SK-N-SH treated with all-trans-retinoic acid at 6 μM for 48 hours (cell line): ENCODE results near the gene FRMD5.

Experiments
- ATAC-seq: fragments of 200-7000 bp; cut with Tn5 transposase; 3 replicates; pipeline ENCODE4 v1.9.1; 2020; ENCODE audit warnings: mild to moderate bottlenecking, moderate library complexity
- BACH2 ChIP-seq: fragments of 250-450 bp; sonication (Bioruptor Pico); IDR thresholded peaks from 2 replicates; pipeline ENCODE4 v1.9.0; 2021; ENCODE audit warnings: mild to moderate bottlenecking, borderline replicate concordance
- CSDC2 ChIP-seq: fragments of 250-450 bp; sonication (Bioruptor Pico); IDR thresholded peaks from 2 replicates; pipeline ENCODE4 v1.5.0; 2020; ENCODE audit warnings: mild to moderate bottlenecking, moderate library complexity
- CSRNP3 ChIP-seq: fragments of 250-450 bp; sonication (Bioruptor Pico); IDR thresholded peaks from 2 replicates; pipeline ENCODE4 v1.5.1; 2021; ENCODE audit warnings: mild to moderate bottlenecking, moderate library complexity
- ESRRG ChIP-seq: fragments of 250-450 bp; sonication (Bioruptor Pico); IDR thresholded peaks from 2 replicates; pipeline ENCODE4 v1.6.1; 2021; ENCODE audit warnings: mild to moderate bottlenecking
- GLIS3 ChIP-seq: fragments of 250-450 bp; sonication (Bioruptor Pico); IDR thresholded peaks from 2 replicates; pipeline ENCODE4 v1.5.0; 2020; ENCODE audit warnings: mild to moderate bottlenecking, moderate library complexity
- ISL1 ChIP-seq: fragments of 250-450 bp; sonication (Bioruptor Pico); IDR thresholded peaks from 2 replicates; pipeline ENCODE4 v2.1.2; 2022; ENCODE audit warnings: mild to moderate bottlenecking, moderate library complexity
- OSR1 ChIP-seq: fragments of 250-450 bp; sonication (Bioruptor Pico); IDR thresholded peaks from 2 replicates; pipeline ENCODE4 v1.8.0; 2022; ENCODE audit warnings: moderate library complexity, mild to moderate bottlenecking, inconsistent platforms
- PATZ1 ChIP-seq: fragments of 250-450 bp; sonication (Bioruptor Pico); IDR thresholded peaks from 2 replicates; pipeline ENCODE4 v1.8.0; 2020; ENCODE audit warnings: mild to moderate bottlenecking, moderate library complexity, borderline replicate concordance
- PPARA ChIP-seq: fragments of 250-450 bp; sonication (Bioruptor Pico); IDR thresholded peaks from 2 replicates; pipeline ENCODE4 v1.5.0; 2020; ENCODE audit warnings: mild to moderate bottlenecking, borderline replicate concordance
- RARB ChIP-seq: fragments of 250-450 bp; sonication (Bioruptor Pico); IDR thresholded peaks from 2 replicates; pipeline ENCODE4 v1.8.0; 2021; ENCODE audit warnings: mild to moderate bottlenecking, moderate library complexity
- SNAI2 ChIP-seq: fragments of 250-450 bp; sonication (Bioruptor Pico); IDR thresholded peaks from 2 replicates; pipeline ENCODE4 v1.5.0; 2020; ENCODE audit warnings: mild to moderate bottlenecking, moderate library complexity
- TCF4 ChIP-seq: fragments of 250-450 bp; sonication (Bioruptor Pico); IDR thresholded peaks from 2 replicates; pipeline ENCODE4 v1.8.0; 2021; ENCODE audit warnings: mild to moderate bottlenecking, moderate library complexity, borderline replicate concordance
- TOX ChIP-seq: fragments of 250-450 bp; sonication (Bioruptor Pico); IDR thresholded peaks from 2 replicates; pipeline ENCODE4 v1.8.0; 2021; ENCODE audit warnings: mild to moderate bottlenecking, moderate library complexity, borderline replicate concordance
- TSHZ2 ChIP-seq: fragments of 250-450 bp; sonication (Bioruptor Pico); IDR thresholded peaks from 2 replicates; pipeline ENCODE4 v1.5.0; 2020; ENCODE audit warnings: mild to moderate bottlenecking, moderate library complexity
- ZC3H10 ChIP-seq: fragments of 250-450 bp; sonication (Bioruptor Pico); IDR thresholded peaks from 2 replicates; pipeline ENCODE4 v1.5.1; 2021; ENCODE audit warnings: mild to moderate bottlenecking, moderate library complexity
- ZFP3 ChIP-seq: fragments of 250-450 bp; sonication (Bioruptor Pico); IDR thresholded peaks from 2 replicates; pipeline ENCODE4 v1.5.0; 2020; ENCODE audit warnings: mild to moderate bottlenecking, moderate library complexity
- ZFP30 ChIP-seq: fragments of 450-650 bp; formaldehyde crosslinking; IDR thresholded peaks from 2 replicates; pipeline ENCODE4 v1.5.0; 2022; ENCODE audit warnings: mild to moderate bottlenecking, moderate library complexity
- ZNF565 ChIP-seq: fragments of 450-650 bp; formaldehyde crosslinking; conservative IDR thresholded peaks from 2 replicates; pipeline ENCODE4 v1.5.0; 2020; ENCODE audit warnings: low read depth, mild to moderate bottlenecking, moderate library complexity
- ZNF70 ChIP-seq: fragments of 450-650 bp; formaldehyde crosslinking; IDR thresholded peaks from 2 replicates; pipeline ENCODE4 v1.5.0; 2020; ENCODE audit warnings: mild to moderate bottlenecking, moderate library complexity
- ZNF8 ChIP-seq: fragments of 450-650 bp; formaldehyde crosslinking; IDR thresholded peaks from 2 replicates; pipeline ENCODE4 v1.5.0; 2020; ENCODE audit warnings: mild to moderate bottlenecking, moderate library complexity
- TF ChIP-seq, protein P1 (sequence below): fragments of 250-450 bp; sonication (Bioruptor Pico); IDR thresholded peaks from 2 replicates; pipeline ENCODE4 v1.8.0; 2021; ENCODE audit warnings: low read depth, mild to moderate bottlenecking, moderate library complexity, borderline replicate concordance
- TF ChIP-seq, protein P2 (sequence below): fragments of 250-450 bp; sonication (Bioruptor Pico); IDR thresholded peaks from 2 replicates; pipeline ENCODE4 v1.5.1; 2020; ENCODE audit warnings: low read depth, mild to moderate bottlenecking, moderate library complexity

Gene FRMD5

DNA sequence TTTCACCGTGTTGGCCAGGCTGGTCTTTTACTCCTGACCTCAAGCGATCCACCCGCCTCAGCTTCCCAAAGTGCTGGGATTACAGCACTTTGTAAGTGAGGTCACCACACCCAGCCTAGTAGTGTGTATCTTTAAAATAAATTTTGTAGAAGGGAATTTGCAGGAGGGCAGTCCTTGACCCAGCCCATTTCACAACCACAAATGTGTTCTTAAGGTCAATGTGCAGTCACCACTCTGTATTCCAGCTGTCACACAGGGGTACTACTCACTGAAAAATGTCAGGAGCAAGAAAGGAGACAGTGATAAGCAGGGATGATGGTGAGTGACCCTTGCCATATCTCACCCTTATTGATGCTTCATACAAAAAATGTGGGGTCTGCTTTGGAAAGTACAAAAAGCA is 98.5 kb downstream of the FRMD5 start:
- TF ChIP-seq, protein P1, sequence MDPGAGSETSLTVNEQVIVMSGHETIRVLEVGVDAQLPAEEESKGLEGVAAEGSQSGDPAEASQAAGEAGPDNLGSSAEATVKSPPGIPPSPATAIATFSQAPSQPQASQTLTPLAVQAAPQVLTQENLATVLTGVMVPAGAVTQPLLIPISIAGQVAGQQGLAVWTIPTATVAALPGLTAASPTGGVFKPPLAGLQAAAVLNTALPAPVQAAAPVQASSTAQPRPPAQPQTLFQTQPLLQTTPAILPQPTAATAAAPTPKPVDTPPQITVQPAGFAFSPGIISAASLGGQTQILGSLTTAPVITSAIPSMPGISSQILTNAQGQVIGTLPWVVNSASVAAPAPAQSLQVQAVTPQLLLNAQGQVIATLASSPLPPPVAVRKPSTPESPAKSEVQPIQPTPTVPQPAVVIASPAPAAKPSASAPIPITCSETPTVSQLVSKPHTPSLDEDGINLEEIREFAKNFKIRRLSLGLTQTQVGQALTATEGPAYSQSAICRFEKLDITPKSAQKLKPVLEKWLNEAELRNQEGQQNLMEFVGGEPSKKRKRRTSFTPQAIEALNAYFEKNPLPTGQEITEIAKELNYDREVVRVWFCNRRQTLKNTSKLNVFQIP: no peak
- TF ChIP-seq ISL1 (CRISPR knock-in tag) (no peak), ZNF565 (CRISPR knock-in tag) (no peak), OSR1 (CRISPR knock-in tag) (no peak), RARB (CRISPR knock-in tag) (no peak), BACH2 (CRISPR knock-in tag) (no peak), ZFP30 (CRISPR knock-in tag) (no peak), CSDC2 (CRISPR knock-in tag) (no peak), SNAI2 (CRISPR knock-in tag) (no peak), ZNF70 (CRISPR knock-in tag) (no peak), CSRNP3 (CRISPR knock-in tag) (no peak), ZNF8 (no peak), PPARA (no peak), ESRRG (no peak), TCF4 (CRISPR knock-in tag) (no peak)
- no peak for ATAC-seq

DNA sequence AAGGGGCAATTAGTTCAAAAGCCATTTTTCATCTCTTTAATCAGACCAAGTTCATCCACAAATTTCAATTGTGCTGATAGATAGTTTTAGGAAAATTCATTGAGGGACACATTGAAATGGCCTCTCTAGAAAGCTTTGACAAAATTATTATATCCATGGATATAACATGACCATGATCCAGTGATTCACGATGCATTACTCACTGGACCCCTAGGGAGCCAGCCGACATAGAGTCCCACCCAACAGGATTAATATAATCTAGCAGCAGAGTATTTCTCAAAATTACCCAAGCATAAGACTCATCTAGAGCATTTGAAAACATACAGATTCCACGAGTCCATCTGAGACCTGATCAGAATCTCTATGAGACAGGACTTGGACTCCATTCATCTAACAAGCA is 100.3 kb downstream of the FRMD5 start:
- TF ChIP-seq, protein P1: no peak
- TF ChIP-seq, protein P2, sequence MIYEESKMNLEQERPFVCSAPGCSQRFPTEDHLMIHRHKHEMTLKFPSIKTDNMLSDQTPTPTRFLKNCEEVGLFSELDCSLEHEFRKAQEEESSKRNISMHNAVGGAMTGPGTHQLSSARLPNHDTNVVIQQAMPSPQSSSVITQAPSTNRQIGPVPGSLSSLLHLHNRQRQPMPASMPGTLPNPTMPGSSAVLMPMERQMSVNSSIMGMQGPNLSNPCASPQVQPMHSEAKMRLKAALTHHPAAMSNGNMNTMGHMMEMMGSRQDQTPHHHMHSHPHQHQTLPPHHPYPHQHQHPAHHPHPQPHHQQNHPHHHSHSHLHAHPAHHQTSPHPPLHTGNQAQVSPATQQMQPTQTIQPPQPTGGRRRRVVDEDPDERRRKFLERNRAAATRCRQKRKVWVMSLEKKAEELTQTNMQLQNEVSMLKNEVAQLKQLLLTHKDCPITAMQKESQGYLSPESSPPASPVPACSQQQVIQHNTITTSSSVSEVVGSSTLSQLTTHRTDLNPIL (CRISPR knock-in tag): no peak
- no peak for TF ChIP-seq GLIS3 (CRISPR knock-in tag)
- no peak for TF ChIP-seq PATZ1 (CRISPR knock-in tag)
- no peak for TF ChIP-seq CSDC2 (CRISPR knock-in tag)
- TF ChIP-seq TSHZ2 (CRISPR knock-in tag): no peak
- no peak for TF ChIP-seq BACH2 (CRISPR knock-in tag)
- no peak for TF ChIP-seq ZC3H10 (CRISPR knock-in tag)
- TF ChIP-seq CSRNP3 (CRISPR knock-in tag): no peak
- TF ChIP-seq ZFP3 (CRISPR knock-in tag): no peak
- no peak for TF ChIP-seq TOX (CRISPR knock-in tag)
- TF ChIP-seq RARB (CRISPR knock-in tag): no peak
- no peak for TF ChIP-seq PPARA
- ATAC-seq: no peak
